Liver (tissue), 9 donors: ENCODE results near the gene SORCS2. TPM values are rescaled to one million over a fixed set of nuclear protein-coding genes. Genes with fewer than 3 reads are reported as not detected.

Experiments used
- DNase-seq: peaks from one replicate; pipeline ENCODE4 v3.0.0-alpha.2; 2017; ENCODE audit warnings: low spot score
- H3K27ac ChIP-seq, 2 donors: one replicate each; pipeline ENCODE4 v1.7.0; 2013; ENCODE audit warnings: inconsistent platforms in 2 of 2, low read length in 2 of 2, control low read depth in 1 of 2, low read depth in 1 of 2, mild to moderate bottlenecking in 1 of 2
- H3K27me3 ChIP-seq, 4 donors: one replicate each; pipeline versions ENCODE4 v1.6.1 to v1.7.0; 2013; ENCODE audit warnings: low read length in 3 of 4, inconsistent platforms in 1 of 4, mild to moderate bottlenecking in 1 of 4, moderate library complexity in 1 of 4; ENCODE audit not compliant: control insufficient read depth in 4 of 4, insufficient read depth in 4 of 4
- H3K36me3 ChIP-seq, 4 donors: one replicate each; pipeline versions ENCODE4 v1.6.1 to v1.7.0; 2013; ENCODE audit warnings: low read length in 3 of 4, mild to moderate bottlenecking in 3 of 4, low read depth in 1 of 4, moderate library complexity in 1 of 4; ENCODE audit not compliant: control insufficient read depth in 4 of 4, insufficient read depth in 3 of 4
- H3K4me1 ChIP-seq, 4 donors: one replicate each; pipeline versions ENCODE4 v1.6.1 to v1.7.0; 2013; ENCODE audit warnings: low read length in 3 of 4, mild to moderate bottlenecking in 3 of 4, moderate library complexity in 1 of 4; ENCODE audit not compliant: control insufficient read depth in 4 of 4, insufficient read depth in 4 of 4
- H3K4me3 ChIP-seq, 3 donors: one replicate each; pipeline versions ENCODE4 v1.6.1 to v1.7.0; 2013; ENCODE audit warnings: low read length in 3 of 3, control low read depth in 1 of 3, low read depth in 1 of 3, mild to moderate bottlenecking in 1 of 3
- H3K9ac ChIP-seq, 2 donors: one replicate each; pipeline ENCODE4 v1.7.0; 2013; ENCODE audit warnings: low read length in 2 of 2, mild to moderate bottlenecking in 2 of 2, moderate library complexity in 2 of 2, control low read depth in 1 of 2, low read depth in 1 of 2
- H3K9me3 ChIP-seq, 4 donors: one replicate each; pipeline versions ENCODE4 v1.6.1 to v1.7.0; 2013; ENCODE audit warnings: low read length in 3 of 4; ENCODE audit not compliant: control insufficient read depth in 4 of 4
- ATF3 ChIP-seq: IDR thresholded peaks from 2 replicates; pipeline ENCODE4 v1.6.1; 2016; ENCODE audit warnings: antibody characterized with exemption
- CTCF ChIP-seq: fragments of 150-350 bp; IDR thresholded peaks from 2 replicates; pipeline ENCODE4 v1.5.1; 2017; ENCODE audit warnings: improper control_type of control experiment, low read depth, low read length; ENCODE audit not compliant: missing input control
- EGR1 ChIP-seq, 2 donors: IDR thresholded peaks; 2 replicates each; pipeline ENCODE4 v1.6.1; 2016 to 2018; ENCODE audit warnings: antibody characterized with exemption in 2 of 2, low read depth in 2 of 2
- FOXA1 ChIP-seq: IDR thresholded peaks from 2 replicates; pipeline ENCODE4 v1.6.1; 2016; ENCODE audit warnings: antibody characterized with exemption
- FOXA2 ChIP-seq: IDR thresholded peaks from 2 replicates; pipeline ENCODE4 v1.6.1; 2016; ENCODE audit warnings: antibody characterized with exemption
- GABPA ChIP-seq, 2 donors: IDR thresholded peaks in 1 of 2; conservative IDR thresholded peaks in 1 of 2; 2 replicates each; pipeline ENCODE4 v1.6.1; 2016; ENCODE audit warnings: antibody characterized with exemption in 2 of 2, mild to moderate bottlenecking in 1 of 2, moderate library complexity in 1 of 2
- HNF4A ChIP-seq, 2 donors: conservative IDR thresholded peaks; 2 replicates each; pipeline ENCODE4 v1.6.1; 2016; ENCODE audit warnings: antibody characterized with exemption in 2 of 2, mild to moderate bottlenecking in 2 of 2
- HNF4G ChIP-seq: IDR thresholded peaks from 2 replicates; pipeline ENCODE4 v1.6.1; 2016; ENCODE audit warnings: antibody characterized with exemption
- JUND ChIP-seq, 2 donors: IDR thresholded peaks; 2 replicates each; pipeline ENCODE4 v1.6.1; 2016; ENCODE audit warnings: antibody characterized with exemption in 2 of 2
- MAX ChIP-seq: IDR thresholded peaks from 2 replicates; pipeline ENCODE4 v1.6.1; 2016; ENCODE audit warnings: antibody characterized with exemption
- NR2F2 ChIP-seq: IDR thresholded peaks from 2 replicates; pipeline ENCODE4 v1.6.1; 2016; ENCODE audit warnings: antibody characterized with exemption
- RAD21 ChIP-seq, 2 donors: IDR thresholded peaks; 2 replicates each; pipeline ENCODE4 v1.6.1; 2016; ENCODE audit warnings: antibody characterized with exemption in 2 of 2, mild to moderate bottlenecking in 2 of 2
- REST ChIP-seq: IDR thresholded peaks from 2 replicates; pipeline ENCODE4 v1.6.1; 2016; ENCODE audit warnings: antibody characterized with exemption, mild to moderate bottlenecking
- RXRA ChIP-seq, 2 donors: IDR thresholded peaks; 2 replicates each; pipeline ENCODE4 v1.6.1; 2017 to 2018; ENCODE audit warnings: antibody characterized with exemption in 2 of 2, mild to moderate bottlenecking in 1 of 2
- SP1 ChIP-seq: IDR thresholded peaks from 2 replicates; pipeline ENCODE4 v1.6.1; 2018; ENCODE audit warnings: antibody characterized with exemption, mild to moderate bottlenecking
- TAF1 ChIP-seq: conservative IDR thresholded peaks from 2 replicates; pipeline ENCODE4 v1.6.1; 2016; ENCODE audit warnings: antibody characterized with exemption, mild to moderate bottlenecking
- YY1 ChIP-seq: IDR thresholded peaks from 2 replicates; pipeline ENCODE4 v1.6.1; 2016; ENCODE audit warnings: antibody characterized with exemption, mild to moderate bottlenecking
- ZBTB33 ChIP-seq: IDR thresholded peaks from 2 replicates; pipeline ENCODE4 v1.6.1; 2016; ENCODE audit warnings: antibody characterized with exemption
- WGBS: extraction: QIAGEN DNeasy Blood & Tissue Kit; methylation state at CpG from one replicate; pipeline ENCODE4 v1.1.7; 2013; 5-methylcytosine and 5-hydroxymethylcytosine counted together
- polyA plus RNA-seq, 2 donors: library from polyadenylated mRNA; stranded (reverse) in 1 of 2; unstranded in 1 of 2; fragments of 200-250 nt in 1 of 2; fragments of >200 nt in 1 of 2; fragmentation: Nextera tagmentation in 1 of 2; extraction: Ambion mirVana in 1 of 2; gene quantifications; one replicate each; pipeline versions ENCODE4 v1.2.1 to v1.2.3, GENCODE V29; 2013 to 2015
- total RNA-seq, 2 donors: library from RNA; depleted of rRNA; stranded (reverse); fragments of >200 nt; gene quantifications; one replicate each; pipeline ENCODE4 v1.2.3, GENCODE V29; 2014
- donor health status: healthy.
- donor health status: healthy.
- donor health status: healthy.
- donor health status: healthy.
- donor health status: healthy.

The SORCS2 gene
- total and polyA plus RNA-seq, 4 donors: 0.10 to 1.4 (median 0.92) TPM

- Histone ChIP-seq H3K9me3 (peaks cover 0 to 6% (median 1%) of the 10 kb centered on the region in 4 donors), H3K4me1 (no peaks in the 10 kb centered on the region), H3K36me3 (no peaks in the 10 kb centered on the region), H3K27ac (no peak overlapping the region), H3K9ac (no peak overlapping the region), H3K27me3 (no peaks in the 10 kb centered on the region), H3K4me3 (no peak overlapping the region)
- DNase-seq: no peak
- WGBS: 77% methylated on average over 10 of the region's 10 CpGs
- TF ChIP-seq RXRA (IDR thresholded peaks at IDR 0.05): no peak
- TF ChIP-seq YY1: no peak
- no peak for TF ChIP-seq CTCF
- TF ChIP-seq NR2F2: no peak
- TF ChIP-seq MAX: no peak
- no peak for TF ChIP-seq ATF3
- no peak for TF ChIP-seq FOXA1
- TF ChIP-seq FOXA2: no peak
- TF ChIP-seq SP1: no peak
- TF ChIP-seq GABPA (IDR thresholded peaks at IDR 0.05 in 1 of 2, conservative IDR thresholded peaks at IDR 0.05 in 1 of 2): no peak
- TF ChIP-seq REST: no peak
- TF ChIP-seq HNF4A (conservative IDR thresholded peaks at IDR 0.05): no peak
- no peak for TF ChIP-seq EGR1 (IDR thresholded peaks at IDR 0.05; ENCODE audit: low read depth in 2 of 2)
- no peak for TF ChIP-seq TAF1
- TF ChIP-seq JUND (IDR thresholded peaks at IDR 0.05): no peak
- no peak for TF ChIP-seq HNF4G
- no peak for TF ChIP-seq ZBTB33
- no peak for TF ChIP-seq RAD21 (IDR thresholded peaks at IDR 0.05)
Observed at GRCh38 chr4:7680106-7680505, 487.8 kb downstream of the SORCS2 start.
